Measurements from ENCODE around the gene CST8.

The CST8 gene

DNA sequence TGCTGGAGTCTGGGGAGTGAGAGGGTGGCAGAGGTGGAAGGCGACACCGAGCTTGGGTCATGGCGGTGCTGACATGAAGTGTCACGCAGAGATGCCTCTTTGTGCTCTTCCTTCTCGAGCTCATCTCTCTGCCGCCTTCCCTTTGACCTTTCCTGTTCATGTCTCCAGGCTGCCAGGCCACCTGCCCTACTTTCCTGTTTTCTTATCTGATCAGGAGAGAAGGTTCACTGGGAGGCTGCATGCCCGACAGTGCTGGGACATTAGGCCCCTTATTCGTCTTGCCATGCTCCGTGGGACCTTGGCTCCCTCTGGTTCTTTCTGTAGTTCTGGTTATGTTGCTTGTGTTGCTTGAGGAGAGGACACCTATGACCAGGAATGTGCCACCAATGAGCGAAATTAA, 33.2 kb downstream of the CST8 start:
- DNase-seq (ENCODE audit: low spot score) = no peak

DNA sequence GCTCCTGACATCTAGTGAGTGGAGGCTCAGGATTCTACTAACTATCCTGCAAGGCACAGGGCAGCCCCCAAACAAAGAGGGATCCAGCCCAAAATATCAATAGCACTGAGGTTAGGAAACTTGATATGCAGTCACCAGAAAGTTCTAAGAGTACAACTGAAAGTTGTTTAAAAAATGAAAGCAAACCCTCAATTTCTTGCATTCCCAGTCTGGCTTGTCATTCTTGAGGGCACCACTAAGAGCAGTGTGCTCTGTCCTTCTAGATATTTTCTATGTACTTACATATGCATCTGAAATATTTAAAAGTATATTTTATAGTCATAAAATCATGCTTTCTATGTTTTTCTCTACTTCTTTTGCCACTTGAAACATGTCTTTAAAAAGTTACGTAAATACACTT, 35.9 kb downstream of the CST8 start:
- DNase-seq (ENCODE audit: low spot score) = no peak

DNA sequence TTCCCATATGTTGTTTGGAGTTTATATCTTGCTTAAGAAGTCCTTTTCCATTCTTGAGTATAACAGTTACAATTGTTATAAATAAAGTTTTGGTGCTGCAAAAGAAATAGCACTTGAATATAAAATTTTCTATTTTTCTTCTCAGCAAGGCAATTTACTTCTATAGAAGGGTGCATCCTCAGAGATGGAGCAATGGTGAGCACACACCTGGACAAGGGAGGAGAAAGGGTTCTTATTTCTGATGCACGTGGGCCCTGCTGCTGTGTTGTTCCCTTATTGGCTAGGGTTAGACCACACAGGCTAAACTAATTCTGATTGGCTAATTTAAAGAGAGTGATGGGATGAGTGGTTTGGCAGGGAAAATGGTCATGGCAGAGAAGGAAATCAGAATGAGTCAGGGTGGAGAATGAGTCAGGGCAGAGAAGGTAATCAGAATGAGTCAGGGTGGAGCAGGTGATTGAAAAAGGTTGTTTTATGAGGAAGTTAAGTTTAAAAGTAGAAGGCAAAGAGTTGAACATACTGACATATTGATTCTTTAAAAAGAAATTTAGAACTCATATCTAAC, 38.0 kb downstream of the CST8 start:
- no peak for DNase-seq (ENCODE audit: low spot score)

DNA sequence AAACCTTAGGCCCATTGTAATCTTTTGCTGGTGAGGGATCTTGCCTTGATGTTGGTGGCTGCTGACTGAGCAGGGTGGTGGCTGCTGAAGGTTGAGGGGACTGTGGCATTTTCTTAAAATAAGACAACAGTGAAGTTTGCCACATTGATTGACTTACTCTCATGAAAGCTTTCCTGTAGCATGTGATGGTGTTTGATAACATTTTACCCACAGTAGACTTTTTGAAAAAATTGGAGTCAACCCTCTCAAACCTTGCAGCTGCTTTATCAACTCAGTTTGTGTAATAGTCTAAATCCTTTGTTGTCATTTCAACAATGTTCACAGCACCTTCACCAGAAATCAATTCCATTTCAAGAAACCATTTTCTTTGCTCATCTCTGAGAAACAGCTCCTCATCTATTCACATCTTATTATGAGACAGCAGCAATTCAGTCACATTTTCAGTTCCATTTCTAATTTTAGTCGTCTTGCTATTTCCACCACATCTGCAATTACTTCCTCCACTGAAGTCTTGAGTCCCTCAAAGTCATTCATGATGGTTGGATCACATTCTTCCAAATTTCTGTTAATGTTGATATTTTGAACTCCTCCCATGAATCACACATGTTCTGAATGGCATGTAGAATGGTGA, 40.1 kb downstream of the CST8 start:
- no peak for DNase-seq (ENCODE audit: low spot score)

DNA sequence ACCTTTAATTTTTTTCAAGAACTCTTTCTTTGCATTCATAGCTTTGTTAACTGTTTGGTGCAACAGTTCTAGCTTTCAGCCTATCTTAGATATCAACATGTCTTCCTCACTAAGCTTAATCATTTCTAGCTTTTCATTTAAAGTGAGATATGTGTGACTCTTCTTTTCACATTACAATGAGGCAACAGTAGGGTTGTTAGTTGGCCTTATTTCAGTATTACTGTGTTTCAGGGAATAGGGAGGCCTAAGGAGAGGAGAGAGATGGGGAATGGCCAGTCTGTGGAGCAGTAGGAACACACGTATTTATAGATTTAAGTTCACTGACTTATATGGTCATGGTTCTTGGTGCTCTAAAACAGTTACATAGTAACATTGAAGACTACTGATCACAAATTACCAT, 41.6 kb downstream of the CST8 start:
- no peak for DNase-seq (ENCODE audit: low spot score)

DNA sequence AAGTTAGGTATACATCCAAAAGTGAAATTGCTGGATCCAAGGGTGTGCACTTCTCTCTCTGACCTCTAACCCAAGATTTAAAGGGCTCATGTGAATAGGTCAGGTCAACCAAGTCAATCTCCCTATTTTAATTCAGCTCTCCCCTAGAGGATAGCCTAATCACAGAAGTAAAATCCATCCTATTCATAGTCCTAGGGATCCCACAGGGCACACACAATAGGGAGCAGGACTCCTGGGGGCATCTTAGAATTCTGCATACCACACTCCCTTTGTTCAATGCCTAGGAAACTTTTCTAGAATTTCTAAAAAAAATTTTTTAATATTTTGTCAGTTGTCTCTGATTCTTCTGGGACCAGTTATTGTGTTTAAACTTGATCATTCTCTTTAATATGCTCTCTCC, 42.2 kb downstream of the CST8 start:
- peak; percentile 57 for DNase-seq (ENCODE audit: low spot score)

DNA sequence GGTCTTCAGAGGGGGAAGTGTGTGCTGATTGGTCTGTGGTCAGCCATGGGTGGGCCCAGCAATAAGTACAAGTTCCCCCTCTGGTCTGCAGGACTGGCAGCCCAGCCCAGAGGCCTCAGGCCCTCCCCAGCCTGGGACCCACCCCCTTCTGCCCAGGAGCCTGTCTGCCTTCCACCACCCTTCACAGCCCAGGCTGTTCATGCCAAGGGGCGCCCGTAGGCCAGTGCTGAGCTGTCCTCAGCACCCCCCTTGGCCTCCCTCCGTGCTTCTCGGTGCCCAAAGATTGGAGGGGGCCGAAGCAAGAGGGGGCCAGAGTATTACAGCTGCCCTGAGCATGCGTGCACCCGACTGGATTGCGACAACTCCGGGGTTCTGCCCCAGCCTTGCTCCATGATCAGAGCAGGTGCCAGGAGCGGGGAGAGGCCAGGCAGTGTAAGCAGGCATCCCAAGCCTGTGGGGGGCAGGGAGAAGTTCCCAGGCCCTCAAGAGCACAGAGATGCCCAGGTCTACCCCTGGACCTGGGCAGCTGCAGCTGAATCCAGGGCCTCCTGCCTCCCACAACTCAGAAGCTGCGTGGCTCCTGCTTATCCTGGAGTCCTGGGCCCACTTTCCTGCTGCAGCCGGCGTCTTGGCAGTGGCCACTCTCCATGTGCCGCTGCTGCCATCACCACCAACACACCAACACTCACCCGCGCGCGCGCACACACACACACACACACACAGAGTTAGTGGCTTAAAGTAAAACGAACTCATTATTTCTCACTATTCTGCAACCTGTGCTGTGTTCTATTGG, 44.1 kb downstream of the CST8 start:
- DNase-seq (ENCODE audit: low spot score) = no peak

DNA sequence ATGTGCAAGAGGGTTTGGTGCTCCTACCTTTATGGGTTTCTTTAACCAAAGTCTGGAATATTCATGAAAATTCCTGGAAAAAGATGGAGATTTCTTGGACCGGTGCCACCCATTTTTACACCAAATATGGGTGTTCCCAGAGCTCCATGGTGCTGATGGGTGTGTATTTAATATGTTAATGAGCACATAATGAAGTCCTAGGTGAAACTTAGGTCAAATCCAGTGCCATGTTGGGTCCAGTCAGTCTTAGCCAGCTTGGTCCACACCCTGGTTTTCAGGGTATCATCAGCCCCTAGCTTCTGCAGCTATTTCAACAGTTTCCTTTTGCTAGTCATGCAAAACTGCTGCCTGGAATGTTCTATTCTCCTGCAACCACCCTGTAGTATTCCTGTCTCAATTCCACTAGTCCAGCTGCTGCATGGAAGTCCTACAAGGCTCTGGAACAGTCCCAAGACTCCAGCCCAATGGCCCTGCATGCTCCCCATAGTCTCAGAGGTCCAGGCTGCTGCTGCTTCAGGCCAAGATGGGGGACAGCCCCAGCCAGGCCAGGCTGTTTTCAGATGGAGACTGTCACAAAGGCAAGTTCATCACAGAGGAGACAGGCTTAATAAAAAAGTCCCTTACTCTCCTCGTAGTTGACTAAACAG, 45.5 kb downstream of the CST8 start:
- no peak for DNase-seq (ENCODE audit: low spot score)

DNA sequence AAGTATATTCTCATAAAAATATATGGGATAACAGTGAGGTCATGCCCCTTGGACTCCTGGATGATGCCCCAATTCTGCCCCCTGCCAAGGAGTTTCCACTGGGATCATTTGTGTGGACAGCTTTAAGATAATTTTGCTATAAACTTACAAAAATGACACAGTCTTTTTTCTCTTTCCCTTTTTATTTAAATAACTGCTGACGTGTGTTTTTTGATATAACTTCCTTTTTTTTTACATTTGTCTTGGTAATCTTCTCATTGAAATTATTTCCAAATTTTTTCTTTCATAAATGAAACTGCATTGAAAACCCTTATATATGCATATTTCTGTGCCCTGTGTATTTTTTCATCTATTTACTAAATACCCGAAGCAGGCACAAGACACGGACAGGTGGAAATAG, 46.1 kb downstream of the CST8 start:
- DNase-seq (ENCODE audit: low spot score) = no peak

DNA sequence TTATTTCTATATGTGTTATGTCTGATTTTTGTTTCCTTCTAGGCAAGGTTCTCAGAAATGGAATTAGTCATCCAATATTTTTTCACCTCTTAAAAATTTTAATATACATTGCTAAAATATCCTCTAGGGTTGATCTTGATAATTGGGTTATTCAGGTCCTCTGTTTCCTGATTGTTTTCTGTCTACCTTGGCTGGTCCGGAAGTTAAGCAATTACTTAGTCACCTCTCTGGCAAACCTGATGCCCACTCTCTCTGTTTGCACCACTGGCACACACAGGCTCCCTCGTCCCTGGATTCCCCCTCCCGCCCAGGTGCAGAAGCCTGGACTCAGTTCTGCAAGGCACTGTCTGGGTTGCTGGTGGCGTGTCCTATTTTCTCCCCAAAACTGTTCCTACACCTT, 49.7 kb downstream of the CST8 start:
- no peak for DNase-seq (ENCODE audit: low spot score)

DNA sequence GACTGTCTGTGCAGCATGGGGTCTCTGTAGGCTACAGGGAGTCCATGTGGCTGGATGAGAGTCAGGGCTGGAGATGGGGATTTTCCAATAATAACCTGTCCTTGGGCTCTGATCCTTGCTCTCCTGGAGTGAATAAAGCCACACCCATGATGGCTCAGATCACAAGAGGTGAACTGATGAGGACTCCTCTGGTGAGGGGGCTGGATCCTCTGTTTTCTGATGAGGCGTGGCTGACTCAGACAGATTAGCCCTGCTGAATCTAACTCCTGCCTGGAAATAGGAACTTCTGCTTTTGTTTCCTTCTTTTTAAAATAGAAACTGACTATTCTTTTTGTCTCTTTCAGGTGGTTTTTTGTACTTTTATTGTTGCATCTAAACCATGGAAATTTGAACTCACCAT, 50.4 kb downstream of the CST8 start:
- no peak for DNase-seq (ENCODE audit: low spot score)

DNA sequence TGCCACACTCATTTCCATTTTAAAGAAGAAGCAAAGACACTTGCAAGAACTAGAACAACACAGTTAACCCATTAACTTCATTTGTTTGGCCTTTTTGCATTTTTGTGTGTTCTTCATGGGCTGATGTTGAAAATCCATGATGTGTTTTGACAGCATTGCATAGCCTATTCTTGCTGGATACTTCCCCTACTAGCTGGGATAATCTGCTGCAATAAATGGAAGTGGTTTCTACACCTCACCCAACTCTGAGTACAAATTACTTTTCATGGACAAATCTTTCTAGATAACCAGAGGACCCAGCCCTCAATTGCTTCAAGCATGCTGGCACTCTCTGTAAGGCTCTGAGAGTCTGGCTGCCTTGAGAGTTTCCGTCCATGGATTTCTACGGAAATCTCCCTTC, 50.9 kb downstream of the CST8 start:
- DNase-seq (ENCODE audit: low spot score) = no peak

DNA sequence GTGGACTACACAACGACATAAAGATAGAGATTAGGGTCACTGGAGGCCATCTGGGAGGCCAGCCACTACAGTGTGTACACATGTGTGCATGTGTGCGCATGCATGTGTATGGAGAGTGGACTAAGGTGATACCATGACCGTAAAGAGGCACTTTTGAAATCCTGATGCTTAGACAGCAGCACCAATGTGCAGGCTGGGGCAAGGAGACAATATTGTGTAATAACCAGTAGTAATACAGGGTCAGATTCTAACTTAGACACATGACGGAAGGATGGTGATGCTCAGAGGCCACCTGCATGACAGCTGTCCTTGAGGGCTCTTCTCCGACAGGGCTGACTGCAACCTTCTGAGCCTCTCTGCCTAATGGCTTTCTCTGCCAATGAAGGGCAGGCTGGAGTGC, 51.9 kb downstream of the CST8 start:
- no peak for DNase-seq (ENCODE audit: low spot score)

DNA sequence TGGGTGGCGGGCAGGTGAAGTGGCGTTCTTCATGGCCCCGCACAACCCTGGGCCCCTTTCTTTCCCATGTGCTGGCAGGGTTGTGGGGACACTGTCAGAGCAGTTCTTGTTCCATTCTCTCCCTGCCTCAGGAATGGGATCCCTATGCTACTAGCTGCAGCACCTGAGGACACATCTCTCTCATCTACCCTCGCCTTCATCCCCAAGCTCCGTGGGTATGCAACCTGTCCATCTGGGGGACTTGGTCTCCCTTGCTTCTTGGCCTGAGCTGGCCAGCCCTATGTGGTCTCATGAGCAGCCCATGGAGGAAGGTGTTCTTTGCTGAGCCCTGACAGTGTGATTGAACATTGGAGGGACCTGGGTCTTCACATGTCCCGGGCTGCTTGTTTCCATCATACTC, 53.2 kb downstream of the CST8 start:
- no peak for DNase-seq (ENCODE audit: low spot score)
